Tibial nerve (tissue), 4 donors: ENCODE results near the gene MS4A10.

Experiments used
- CTCF ChIP-seq, 5 experiments: fragments of 200-600 bp in 3 of 5; fragments of 450-650 bp in 2 of 5; sonication (generic) in 3 of 5; IDR thresholded peaks; one replicate each; pipeline ENCODE4 v1.5.1; 2016 to 2019; ENCODE audit warnings: antibody characterized with exemption in 5 of 5, mild to moderate bottlenecking in 3 of 5, moderate library complexity in 2 of 5
- EP300 ChIP-seq, 2 donors: sonication (generic); formaldehyde crosslinking; IDR thresholded peaks; one replicate each; pipeline ENCODE4 v1.6.1; 2017; ENCODE audit warnings: antibody characterized with exemption in 2 of 2, mild to moderate bottlenecking in 1 of 2
- POLR2A ChIP-seq, 2 donors: fragments of 450-650 bp; IDR thresholded peaks; one replicate each; pipeline ENCODE4 v1.6.1; 2017; ENCODE audit warnings: antibody characterized with exemption in 2 of 2, mild to moderate bottlenecking in 2 of 2, moderate library complexity in 2 of 2

DNA sequence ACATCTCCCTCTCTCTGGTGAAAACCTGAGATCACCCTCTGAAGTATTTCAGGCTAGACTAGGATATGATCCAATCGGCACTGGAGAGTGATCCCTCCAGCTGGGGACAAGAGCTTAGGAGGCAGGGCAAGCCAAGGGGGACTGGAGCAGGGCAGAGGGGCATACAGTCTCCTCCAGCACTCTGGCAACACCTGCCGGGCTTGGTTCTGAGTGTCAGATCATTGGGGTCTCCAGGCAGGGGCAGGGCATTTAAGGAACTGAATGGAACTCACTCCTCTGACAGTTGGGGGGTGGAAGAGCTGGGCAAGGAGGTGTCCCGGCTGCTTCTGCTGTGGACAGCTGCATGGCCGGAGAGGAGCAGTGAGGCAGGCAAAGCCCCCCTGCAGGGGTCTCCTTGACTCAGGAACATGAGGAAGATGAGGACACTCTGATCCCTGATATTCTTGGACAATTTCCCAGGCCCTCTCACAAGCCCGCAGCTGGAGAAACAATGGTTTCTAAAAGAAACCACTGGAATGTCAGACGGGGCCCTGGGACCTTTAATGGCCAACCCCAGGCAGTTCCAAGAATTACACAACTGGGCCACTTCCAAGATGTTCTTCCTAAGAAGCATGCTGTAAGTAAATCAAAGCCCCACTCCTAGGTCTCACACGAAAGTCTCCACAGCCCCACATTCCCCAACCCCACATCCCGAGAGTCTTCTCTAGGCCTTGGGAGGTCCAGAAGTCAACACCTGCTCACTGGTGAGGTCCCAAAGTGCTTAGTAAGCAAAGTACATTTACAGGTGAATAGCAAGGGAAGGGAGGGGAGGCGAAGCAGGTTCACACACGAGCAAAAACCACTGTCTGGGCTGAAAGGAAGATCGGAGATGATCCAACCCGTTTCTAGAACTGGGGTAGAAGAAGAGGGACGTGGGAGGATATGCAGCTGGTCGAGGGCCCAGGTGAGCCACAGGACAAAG is 55.6 kb downstream of the MS4A10 start:
- no peak for TF ChIP-seq CTCF (IDR thresholded peaks at IDR 0.05)
- TF ChIP-seq POLR2A (IDR thresholded peaks at IDR 0.05): no peak
- peak in 1 of 2 donors; percentile 45 for TF ChIP-seq EP300 (IDR thresholded peaks at IDR 0.05)
